ENCODE results near the gene VASH1.

- TF ChIP-seq, protein P1, sequence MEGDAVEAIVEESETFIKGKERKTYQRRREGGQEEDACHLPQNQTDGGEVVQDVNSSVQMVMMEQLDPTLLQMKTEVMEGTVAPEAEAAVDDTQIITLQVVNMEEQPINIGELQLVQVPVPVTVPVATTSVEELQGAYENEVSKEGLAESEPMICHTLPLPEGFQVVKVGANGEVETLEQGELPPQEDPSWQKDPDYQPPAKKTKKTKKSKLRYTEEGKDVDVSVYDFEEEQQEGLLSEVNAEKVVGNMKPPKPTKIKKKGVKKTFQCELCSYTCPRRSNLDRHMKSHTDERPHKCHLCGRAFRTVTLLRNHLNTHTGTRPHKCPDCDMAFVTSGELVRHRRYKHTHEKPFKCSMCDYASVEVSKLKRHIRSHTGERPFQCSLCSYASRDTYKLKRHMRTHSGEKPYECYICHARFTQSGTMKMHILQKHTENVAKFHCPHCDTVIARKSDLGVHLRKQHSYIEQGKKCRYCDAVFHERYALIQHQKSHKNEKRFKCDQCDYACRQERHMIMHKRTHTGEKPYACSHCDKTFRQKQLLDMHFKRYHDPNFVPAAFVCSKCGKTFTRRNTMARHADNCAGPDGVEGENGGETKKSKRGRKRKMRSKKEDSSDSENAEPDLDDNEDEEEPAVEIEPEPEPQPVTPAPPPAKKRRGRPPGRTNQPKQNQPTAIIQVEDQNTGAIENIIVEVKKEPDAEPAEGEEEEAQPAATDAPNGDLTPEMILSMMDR (IDR thresholded peaks at IDR 0.05) = no peak
- TF ChIP-seq POLR2A (IDR thresholded peaks at IDR 0.05; ENCODE audit: low read depth) = no peak
Measured at GRCh38 chr14:76761136-76761959, at the start of gene VASH1.

Measured in esophagus muscularis mucosa (tissue), 3 donors.